GM21526 (cell line): ENCODE results near the gene ARPC3.
"Not testable (repeated sequence)": the region's sequence is repeated elsewhere in the genome, so short reads cannot be mapped to it uniquely, and the experiment has no call there.

Experiments
- ATAC-seq: cut with Tn5 transposase; IDR thresholded peaks from one replicate; pipeline ENCODE4 v1.9.1; 2021; ENCODE audit warnings: moderate library complexity; ENCODE audit not compliant: unreplicated experiment, low FRiP score

ARPC3 gene

DNA sequence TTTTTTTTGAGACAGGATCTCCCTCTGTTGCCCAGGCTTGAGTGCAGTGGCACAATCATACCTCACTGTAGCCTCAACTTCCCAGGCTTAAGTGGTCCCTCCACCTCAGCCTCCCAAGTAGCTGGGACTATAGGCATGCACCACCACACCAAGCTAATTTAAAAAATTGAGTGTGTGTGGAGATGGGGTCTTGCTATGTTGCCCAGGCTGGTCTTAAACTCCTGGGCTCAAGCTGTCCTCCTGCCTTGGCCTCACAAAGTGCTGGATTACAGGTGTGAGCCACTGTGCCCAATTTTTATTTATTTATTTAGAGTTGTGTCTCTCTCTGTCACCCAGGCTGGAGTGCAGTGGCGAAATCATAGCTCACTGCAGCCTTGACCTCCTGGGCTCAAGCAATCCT is 29.5 kb downstream of the ARPC3 start:
- ATAC-seq, result not testable (repeated sequence)

- not testable (repeated sequence) for ATAC-seq
Observed at GRCh38 chr12:110417113-110417512, 33.0 kb downstream of the ARPC3 start.

DNA sequence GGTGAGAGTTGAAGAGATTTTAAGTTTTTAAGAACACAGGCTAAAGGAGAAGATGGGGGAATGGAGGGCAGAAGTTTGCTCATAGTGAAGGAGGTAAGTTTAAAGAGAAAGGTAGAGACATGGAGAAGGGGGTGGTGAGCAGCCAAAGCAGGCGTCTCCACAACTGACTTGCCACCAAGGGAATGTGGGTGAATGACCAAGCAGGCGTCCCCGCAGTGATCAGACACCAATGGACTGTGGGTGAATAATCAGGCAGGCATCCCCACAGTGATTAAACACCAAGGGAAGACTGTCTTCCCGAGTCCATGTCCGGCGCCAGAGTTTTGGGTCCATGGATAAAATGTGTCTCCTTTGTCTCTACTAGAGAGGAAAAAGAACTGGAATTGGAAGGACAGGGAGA is 40.1 kb downstream of the ARPC3 start:
- ATAC-seq, result not testable (repeated sequence)

- not testable (repeated sequence) for ATAC-seq
Observed at GRCh38 chr12:110405126-110405662, 44.9 kb downstream of the ARPC3 start.

DNA sequence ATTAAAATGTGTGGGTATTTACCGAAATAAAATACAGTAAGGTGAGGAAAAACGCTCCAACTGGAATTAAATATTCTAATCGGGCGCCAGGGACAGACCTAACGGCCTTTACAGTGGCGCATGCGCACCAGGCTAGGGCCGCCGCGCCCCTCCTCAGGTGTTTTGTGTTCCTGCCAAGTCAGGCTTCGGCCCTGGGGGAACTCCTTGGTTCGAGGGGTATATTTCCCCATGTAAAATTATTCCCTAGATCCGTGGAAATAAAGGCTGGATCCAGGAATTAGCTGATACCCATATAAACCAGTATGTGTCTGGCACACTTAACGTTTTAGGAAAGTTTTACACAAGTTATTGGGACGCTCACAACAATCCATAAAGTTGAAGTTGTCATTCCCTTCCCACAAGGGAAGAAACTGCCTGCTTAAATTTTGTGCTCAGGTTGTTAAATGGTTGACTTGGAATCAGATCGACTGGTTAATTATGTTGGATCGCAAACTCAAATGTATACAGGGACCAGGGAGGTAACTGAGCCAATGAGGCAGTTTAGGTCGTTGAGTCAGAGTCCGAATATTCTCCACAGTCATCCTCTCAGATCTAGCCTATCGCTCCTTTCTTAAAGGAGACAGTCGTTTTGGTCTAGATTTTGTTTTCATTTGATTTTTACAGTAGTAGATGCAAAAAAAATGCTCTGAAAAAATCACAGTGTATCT is 46.0 kb downstream of the ARPC3 start:
- ATAC-seq, result no peak

GRCh38 chr12:110403146-110403975 is 46.8 kb downstream of the ARPC3 start, which contains the start of gene ANAPC7:
Gene ANAPC7, minus strand, starts transcription at chr12:110403708. Its CDS starts 81 bp downstream, at chr12:110403627.
- peak; percentile 73 for ATAC-seq
